Inferior parietal cortex (tissue), 1 donor: Measurements from ENCODE around the gene SLC4A7.
"Not testable (repeated sequence)": the region's sequence is repeated elsewhere in the genome, so short reads cannot be mapped to it uniquely, and the experiment has no call there.

Experiments
- DNase-seq: peaks from one replicate; pipeline ENCODE4 v3.0.0-alpha.2; 2016; ENCODE audit errors: extremely low spot score

SLC4A7 gene

GRCh38 chr3:27360113-27361078 is 123.8 kb downstream of the SLC4A7 start:
- no peak for DNase-seq

GRCh38 chr3:27358372-27358771 is 125.8 kb downstream of the SLC4A7 start:
- DNase-seq, result no peak

- peak; percentile 38 for DNase-seq
Measured at GRCh38 chr3:27357665-27358258, 126.4 kb downstream of the SLC4A7 start.

- no peak for DNase-seq
Measured at GRCh38 chr3:27356976-27357375, 127.2 kb downstream of the SLC4A7 start.

GRCh38 chr3:27354588-27355203 is 129.5 kb downstream of the SLC4A7 start:
- no peak for DNase-seq

GRCh38 chr3:27354161-27354560 is 130.0 kb downstream of the SLC4A7 start:
- DNase-seq, result no peak

GRCh38 chr3:27353221-27353620 is 131.0 kb downstream of the SLC4A7 start:
- DNase-seq, result no peak

GRCh38 chr3:27352047-27352446 is 132.1 kb downstream of the SLC4A7 start:
- DNase-seq, result no peak

- DNase-seq, result no peak
Measured at GRCh38 chr3:27349832-27350231, 134.4 kb downstream of the SLC4A7 start.

GRCh38 chr3:27345959-27346865 is 138.0 kb downstream of the SLC4A7 start:
- DNase-seq, result no peak

GRCh38 chr3:27345493-27345892 is 138.7 kb downstream of the SLC4A7 start:
- DNase-seq, result no peak

- DNase-seq, result no peak
Measured at GRCh38 chr3:27345045-27345444, 139.1 kb downstream of the SLC4A7 start.

- DNase-seq, result no peak
Measured at GRCh38 chr3:27344192-27344591, 140.0 kb downstream of the SLC4A7 start.

- DNase-seq, result no peak
Measured at GRCh38 chr3:27342267-27342666, 141.9 kb downstream of the SLC4A7 start.

GRCh38 chr3:27340534-27340933 is 143.7 kb downstream of the SLC4A7 start:
- no peak for DNase-seq

- no peak for DNase-seq
Measured at GRCh38 chr3:27335571-27335970, 148.6 kb downstream of the SLC4A7 start.

- DNase-seq, result no peak
Measured at GRCh38 chr3:27333843-27334242, 150.3 kb downstream of the SLC4A7 start.

GRCh38 chr3:27328982-27329762 is 155.0 kb downstream of the SLC4A7 start:
- DNase-seq, result not testable (repeated sequence)

- no peak for DNase-seq
Measured at GRCh38 chr3:27326629-27327545, 157.3 kb downstream of the SLC4A7 start.

GRCh38 chr3:27326202-27326601 is 158.0 kb downstream of the SLC4A7 start:
- no peak for DNase-seq
